MCF 10A (cell line): ENCODE data around the gene ISY1. TPM values are rescaled to one million over a fixed set of nuclear protein-coding genes. Genes with fewer than 3 reads are reported as not detected.
"Not testable (repeated sequence)": the region's sequence is repeated elsewhere in the genome, so short reads cannot be mapped to it uniquely, and the experiment has no call there.

ENCODE experiments used
- BruUV-seq: library from RNA; stranded (reverse); fragments of 400-500 nt; replicated peaks from 2 replicates; lab custom pipeline; 2021; lab: Mats Ljungman, UMichigan
- CTCF ChIA-PET: fragments of 300-600 bp; sonication (Branson Sonifier 250); formaldehyde crosslinking; extraction: SDS; loops from one replicate; lab custom pipeline; 2021; ENCODE audit warnings: antibody characterized with exemption, inconsistent platforms; lab: Yijun Ruan, JAX
- POLR2A ChIA-PET: fragments of 300-600, 350-650 bp; sonication (Branson Sonifier 250); formaldehyde crosslinking; extraction: SDS; loops from one replicate; lab custom pipeline; 2020; ENCODE audit warnings: antibody characterized with exemption, inconsistent platforms; lab: Yijun Ruan, JAX
- DNase-seq: peaks from one replicate; pipeline ENCODE4 v3.0.0-alpha.2; 2018; ENCODE audit not compliant: unreplicated experiment
- H3K27ac Mint-ChIP-seq: one replicate; pipeline ENCODE4 v1.8.0; 2022; ENCODE audit warnings: mild to moderate bottlenecking, low read depth, mixed read lengths; ENCODE audit not compliant: unreplicated experiment
- H3K27me3 Mint-ChIP-seq: one replicate; pipeline ENCODE4 v1.8.0; 2022; ENCODE audit warnings: mixed read lengths; ENCODE audit not compliant: insufficient read depth, unreplicated experiment
- H3K36me3 Mint-ChIP-seq: one replicate; pipeline ENCODE4 v1.8.0; 2022; ENCODE audit warnings: mild to moderate bottlenecking, moderate library complexity, mixed read lengths; ENCODE audit not compliant: insufficient read depth, unreplicated experiment
- H3K4me1 Mint-ChIP-seq: one replicate; pipeline ENCODE4 v1.8.0; 2022; ENCODE audit warnings: mixed read lengths; ENCODE audit not compliant: insufficient read depth, unreplicated experiment
- H3K4me3 Mint-ChIP-seq: one replicate; pipeline ENCODE4 v1.8.0; 2022; ENCODE audit warnings: mild to moderate bottlenecking, moderate library complexity, mixed read lengths; ENCODE audit not compliant: unreplicated experiment
- H3K9me3 Mint-ChIP-seq: one replicate; pipeline ENCODE4 v1.8.0; 2022; ENCODE audit warnings: mixed read lengths; ENCODE audit not compliant: unreplicated experiment
- CTCF ChIP-seq: fragments of 200-600 bp; IDR thresholded peaks from one replicate; pipeline ENCODE4 v1.8.0; 2022; ENCODE audit warnings: antibody characterized with exemption, mild to moderate bottlenecking; ENCODE audit not compliant: unreplicated experiment
- intact Hi-C: fragments of 100-400 bp; cut with micrococcal nuclease; formaldehyde crosslinking; loops from 2 replicates; pipeline ENCODE4 v1.14.1; 2022
- total RNA-seq: library from RNA; stranded (reverse); gene quantifications from 2 replicates; pipeline ENCODE4 v1.2.3, GENCODE V29; 2022

The ISY1 gene
- total RNA-seq, 1 experiment from 2014 or later = 52.5 TPM

DNA sequence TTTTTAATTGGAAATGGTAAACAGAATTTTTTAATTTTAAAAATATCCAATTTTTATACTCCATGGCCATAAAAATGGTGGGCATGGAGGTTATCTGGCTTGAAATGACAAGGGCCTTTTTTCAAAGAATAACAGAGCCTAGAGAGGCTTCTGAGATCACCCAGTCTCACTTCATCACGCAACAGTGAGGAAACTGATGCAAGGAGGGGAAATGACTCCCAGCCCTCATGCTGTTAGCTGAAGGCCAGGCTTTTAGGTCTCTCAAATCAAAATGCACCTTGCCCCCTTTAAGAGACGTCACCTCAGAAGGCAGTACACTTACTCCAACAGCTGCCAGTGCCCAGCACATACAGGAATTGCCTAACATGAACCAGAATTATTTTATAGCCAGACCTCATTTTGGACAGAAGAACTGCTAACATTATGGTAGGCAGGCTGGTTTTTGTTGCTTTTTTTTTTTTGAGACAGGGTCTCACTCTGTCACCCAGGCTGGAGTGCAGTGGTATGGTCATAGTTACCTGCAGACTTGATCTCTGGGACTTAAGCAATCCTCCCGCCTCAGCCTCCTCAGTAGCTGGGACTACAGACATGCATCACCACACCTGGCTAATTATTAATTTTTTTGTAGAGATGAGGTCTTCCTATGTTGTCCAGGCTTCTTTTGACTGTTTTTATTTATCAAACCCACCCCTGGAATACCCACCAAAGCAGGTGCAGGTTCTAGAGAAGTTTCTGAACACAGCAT is 48.4 kb downstream of the ISY1 start:
- POLR2A ChIA-PET = no interaction called here
- Mint-ChIP-seq H3K4me3 (no peak overlapping the region), H3K36me3 (peaks cover 34% of the 10 kb centered on the region), H3K27me3 (no peaks in the 10 kb centered on the region), H3K27ac (no peak overlapping the region), H3K9me3 (no peaks in the 10 kb centered on the region), H3K4me1 (peaks cover 13% of the 10 kb centered on the region)
- TF ChIP-seq CTCF = no peak
- CTCF ChIA-PET = no interaction called here
- intact Hi-C loops = no loop called here
- no peak for DNase-seq
- BruUV-seq = TSS peak; percentile 77

GRCh38 chr3:129111076-129111780 is 49.6 kb downstream of the ISY1 start:
- BruUV-seq, intact Hi-C loops, DNase-seq, H3K9me3 Mint-ChIP-seq, H3K27ac Mint-ChIP-seq, H3K27me3 Mint-ChIP-seq, H3K4me3 Mint-ChIP-seq: not testable (repeated sequence)
- Mint-ChIP-seq H3K4me1 (peaks cover 13% of the 10 kb centered on the region), H3K36me3 (peaks cover 39% of the 10 kb centered on the region)
- POLR2A ChIA-PET = interaction anchor here (0.6 kb wide), 1 partner anchor 113 kb away, joined by 3 read pairs; no protein-coding TSS in a partner anchor
- CTCF ChIA-PET = interaction anchor here (1.1 kb wide), 1 partner anchor 59 kb away, joined by 4 read pairs; no protein-coding TSS in a partner anchor

GRCh38 chr3:129107793-129108192 is 53.1 kb downstream of the ISY1 start:
- intact Hi-C loops = no loop called here
- Mint-ChIP-seq H3K9me3 (no peaks in the 10 kb centered on the region), H3K36me3 (peaks cover 43% of the 10 kb centered on the region), H3K4me3 (no peak overlapping the region), H3K27me3 (no peaks in the 10 kb centered on the region), H3K4me1 (peaks cover 13% of the 10 kb centered on the region), H3K27ac (no peak overlapping the region)
- no TSS peak for BruUV-seq
- CTCF ChIA-PET = interaction anchor here (0.5 to 3.9 kb wide), 3 partner anchors 9 to 137 kb away, joined by 3 to 22 read pairs (median 3); no protein-coding TSS in a partner anchor
- POLR2A ChIA-PET = interaction anchor here (0.6 to 1.5 kb wide), 2 partner anchors 12 to 1784 kb away, joined by 3 read pairs; no protein-coding TSS in a partner anchor
- TF ChIP-seq CTCF = no peak
- no peak for DNase-seq

GRCh38 chr3:129106866-129107565 is 53.8 kb downstream of the ISY1 start:
- Mint-ChIP-seq H3K27me3 (no peaks in the 10 kb centered on the region), H3K36me3 (peaks cover 43% of the 10 kb centered on the region), H3K4me3 (no peak overlapping the region), H3K9me3 (no peaks in the 10 kb centered on the region), H3K27ac (no peak overlapping the region), H3K4me1 (peaks cover 13% of the 10 kb centered on the region)
- ChIA-PET CTCF (interaction anchor here (1.1 to 3.9 kb wide), 3 partner anchors 10 to 137 kb away, joined by 3 to 22 read pairs (median 3); no protein-coding TSS in a partner anchor), POLR2A (interaction anchor here (1.5 kb wide), 1 partner anchor 13 kb away, joined by 3 read pairs; no protein-coding TSS in a partner anchor)
- no peak for DNase-seq
- BruUV-seq = no TSS peak
- intact Hi-C loops = no loop called here
- TF ChIP-seq CTCF = no peak
